NOMO-1 treated with DMSO at 0.1 percent for 48 hours (cell line): ENCODE measurements around the gene GNB2.
"Not testable (repeated sequence)": the region's sequence is repeated elsewhere in the genome, so short reads cannot be mapped to it uniquely, and the experiment has no call there.

Source experiments
- DNase-seq: peaks from one replicate; lab custom pipeline; 2025; ENCODE audit not compliant: unreplicated experiment; lab: John Stamatoyannopoulos, UW

GNB2 gene

GRCh38 chr7:100723732-100724275 is 50.3 kb downstream of the GNB2 start:
- no peak for DNase-seq

DNA sequence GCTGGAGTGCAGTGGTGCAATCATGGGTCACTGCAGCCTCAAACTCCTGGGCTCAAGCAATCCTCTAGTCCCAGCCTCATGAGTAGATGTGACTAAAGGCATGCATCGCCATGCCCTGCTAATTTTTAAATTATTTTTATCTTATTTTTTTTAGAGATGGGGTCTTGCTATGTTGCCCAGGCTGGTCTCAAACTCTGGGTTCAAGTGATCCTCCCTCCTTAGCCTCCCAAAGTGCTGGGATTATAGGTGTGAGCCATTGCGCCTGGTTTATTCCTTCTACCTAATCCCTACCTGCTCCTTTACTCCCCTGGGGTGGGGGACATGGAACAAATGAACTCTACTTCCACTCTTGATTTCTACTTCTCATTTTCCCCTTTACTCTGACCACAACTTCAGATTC is 50.8 kb downstream of the GNB2 start:
- not testable (repeated sequence) for DNase-seq

GRCh38 chr7:100726996-100727761 is 53.6 kb downstream of the GNB2 start:
- DNase-seq, result no peak

GRCh38 chr7:100728196-100728595 is 54.7 kb downstream of the GNB2 start:
- no peak for DNase-seq
